GM12801 (cell line): Measurements from ENCODE around the gene OR6N1.

ENCODE experiments used
- TF ChIP-seq, protein P1 (sequence below): IDR thresholded peaks from one replicate; pipeline ENCODE4 v1.5.1; 2011; ENCODE audit warnings: control low read depth; ENCODE audit not compliant: insufficient read length; ENCODE audit errors: extremely low read depth

The OR6N1 gene

DNA sequence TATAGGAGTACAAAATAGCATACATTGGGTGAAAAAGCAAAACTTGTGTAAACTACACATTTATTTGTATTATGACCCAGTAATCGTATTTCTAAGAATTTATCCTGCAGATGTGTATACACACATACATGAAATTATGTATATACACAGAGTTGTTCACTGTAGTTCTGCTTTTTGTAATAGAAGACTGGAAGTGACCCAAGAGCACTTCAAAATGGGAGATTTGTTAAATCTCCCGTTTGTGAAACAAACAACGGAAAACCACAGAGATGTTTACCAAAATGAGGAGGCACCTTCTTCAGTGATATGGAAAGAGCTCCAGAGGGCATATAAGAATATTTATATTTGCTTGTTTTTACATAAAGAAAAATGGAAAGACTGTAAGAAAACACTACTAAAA lies 41.2 kb upstream of the OR6N1 start:
- TF ChIP-seq, protein P1, sequence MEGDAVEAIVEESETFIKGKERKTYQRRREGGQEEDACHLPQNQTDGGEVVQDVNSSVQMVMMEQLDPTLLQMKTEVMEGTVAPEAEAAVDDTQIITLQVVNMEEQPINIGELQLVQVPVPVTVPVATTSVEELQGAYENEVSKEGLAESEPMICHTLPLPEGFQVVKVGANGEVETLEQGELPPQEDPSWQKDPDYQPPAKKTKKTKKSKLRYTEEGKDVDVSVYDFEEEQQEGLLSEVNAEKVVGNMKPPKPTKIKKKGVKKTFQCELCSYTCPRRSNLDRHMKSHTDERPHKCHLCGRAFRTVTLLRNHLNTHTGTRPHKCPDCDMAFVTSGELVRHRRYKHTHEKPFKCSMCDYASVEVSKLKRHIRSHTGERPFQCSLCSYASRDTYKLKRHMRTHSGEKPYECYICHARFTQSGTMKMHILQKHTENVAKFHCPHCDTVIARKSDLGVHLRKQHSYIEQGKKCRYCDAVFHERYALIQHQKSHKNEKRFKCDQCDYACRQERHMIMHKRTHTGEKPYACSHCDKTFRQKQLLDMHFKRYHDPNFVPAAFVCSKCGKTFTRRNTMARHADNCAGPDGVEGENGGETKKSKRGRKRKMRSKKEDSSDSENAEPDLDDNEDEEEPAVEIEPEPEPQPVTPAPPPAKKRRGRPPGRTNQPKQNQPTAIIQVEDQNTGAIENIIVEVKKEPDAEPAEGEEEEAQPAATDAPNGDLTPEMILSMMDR = no peak

DNA sequence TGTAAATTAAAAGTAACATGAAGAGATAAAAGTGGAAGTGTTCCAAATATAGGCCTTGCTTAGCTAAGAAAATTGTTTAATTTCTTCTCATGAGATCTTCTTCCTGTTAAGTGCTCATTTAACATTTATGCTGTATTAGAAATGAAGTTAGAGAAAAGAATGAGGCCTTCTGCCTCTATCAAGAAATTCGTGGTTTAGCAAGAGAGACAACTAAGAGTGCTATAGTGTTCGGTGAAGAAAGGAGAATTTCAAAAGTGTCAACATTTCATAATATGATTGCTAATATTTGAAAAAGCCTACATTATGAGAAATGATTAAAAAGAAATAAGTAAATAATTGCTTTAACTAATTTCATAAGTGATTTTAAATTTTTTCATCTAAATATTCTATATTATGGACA lies 40.3 kb upstream of the OR6N1 start:
- TF ChIP-seq, protein P1 = no peak

DNA sequence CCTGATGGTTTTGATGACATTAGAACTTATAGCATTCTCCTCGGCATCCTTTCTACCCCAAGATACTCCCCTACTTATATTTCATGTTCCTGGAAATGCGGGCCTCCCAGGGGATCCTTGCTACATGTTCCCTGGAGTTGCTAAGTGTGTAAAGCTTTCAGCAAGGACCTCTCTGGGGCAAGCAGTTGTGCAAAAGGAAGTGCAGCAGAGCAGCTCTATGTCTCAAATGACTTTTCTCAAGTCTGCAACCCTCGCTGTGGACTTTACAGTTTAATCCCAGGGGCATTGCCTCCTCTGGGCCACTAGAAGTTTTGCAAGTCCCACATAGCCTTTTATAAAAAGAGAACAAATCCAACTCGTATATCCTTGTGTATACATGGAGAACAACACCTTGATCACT lies 38.3 kb upstream of the OR6N1 start:
- TF ChIP-seq, protein P1 = no peak

DNA sequence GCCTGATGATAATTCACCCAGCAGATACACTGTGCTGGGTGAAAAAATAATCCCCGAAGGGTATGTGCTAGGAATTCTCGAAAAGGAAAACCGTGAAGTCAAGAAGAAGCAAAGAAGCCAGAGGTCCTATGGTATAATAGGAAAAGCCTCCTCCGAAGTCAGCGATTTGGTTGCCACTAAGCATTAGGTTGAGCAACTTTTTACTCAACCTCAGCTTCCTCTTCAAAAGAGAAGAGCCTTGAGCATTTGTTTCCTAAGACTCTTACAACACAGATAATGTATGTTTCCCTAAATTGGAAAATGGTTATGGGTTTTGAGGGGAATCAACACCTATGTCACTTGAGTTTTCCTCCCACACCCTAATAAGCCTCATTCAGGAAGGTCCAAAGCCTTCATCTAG lies 37.9 kb upstream of the OR6N1 start:
- TF ChIP-seq, protein P1 = no peak

DNA sequence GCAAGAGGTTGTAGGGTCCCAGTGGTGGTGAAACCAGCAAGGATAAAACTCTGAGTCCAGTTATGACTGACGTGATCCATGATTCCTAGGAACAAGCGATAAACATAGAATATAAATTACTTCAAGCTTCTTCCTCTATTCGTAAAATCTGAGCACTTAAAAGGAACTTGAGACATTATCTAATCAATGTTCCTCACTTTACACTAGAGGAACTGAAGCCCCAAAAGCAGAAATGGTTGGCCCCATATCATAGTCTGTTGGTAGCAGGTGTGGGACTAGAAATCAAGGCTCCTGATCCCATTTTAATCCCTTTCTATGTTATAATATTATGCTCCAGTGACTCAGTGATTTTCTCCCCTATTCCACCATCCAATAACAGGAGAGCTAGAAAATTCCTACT lies 37.3 kb upstream of the OR6N1 start:
- TF ChIP-seq, protein P1 = no peak

DNA sequence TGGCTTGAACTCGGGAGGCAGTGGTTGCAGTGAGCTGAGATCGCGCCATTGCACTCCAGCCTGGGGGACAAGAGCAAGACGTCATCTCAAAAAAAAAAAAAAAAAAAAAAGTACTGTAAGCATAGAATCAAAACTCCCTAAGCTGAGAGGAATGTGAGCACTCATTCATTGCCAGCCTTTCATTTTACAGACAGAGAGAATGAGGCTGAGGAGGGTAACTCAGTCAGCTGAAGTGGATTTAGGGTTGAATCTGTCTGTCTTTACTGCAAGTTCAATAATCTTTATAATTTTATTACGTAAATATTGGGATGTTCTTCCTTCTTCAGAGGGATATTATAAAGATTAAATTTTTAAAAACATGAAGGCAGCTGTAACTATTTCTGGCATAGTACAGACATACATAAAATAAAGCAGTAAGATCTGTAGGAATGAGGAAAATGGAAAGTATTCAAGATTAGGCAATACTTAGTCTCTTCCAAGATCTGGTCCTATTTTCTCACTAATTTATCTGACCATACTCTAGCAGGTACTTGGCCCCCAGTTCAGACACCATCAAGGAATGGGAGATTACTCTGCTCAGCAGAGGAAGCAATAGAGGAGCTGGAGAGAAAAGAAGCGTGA lies 35.0 kb upstream of the OR6N1 start:
- TF ChIP-seq, protein P1 = no peak

DNA sequence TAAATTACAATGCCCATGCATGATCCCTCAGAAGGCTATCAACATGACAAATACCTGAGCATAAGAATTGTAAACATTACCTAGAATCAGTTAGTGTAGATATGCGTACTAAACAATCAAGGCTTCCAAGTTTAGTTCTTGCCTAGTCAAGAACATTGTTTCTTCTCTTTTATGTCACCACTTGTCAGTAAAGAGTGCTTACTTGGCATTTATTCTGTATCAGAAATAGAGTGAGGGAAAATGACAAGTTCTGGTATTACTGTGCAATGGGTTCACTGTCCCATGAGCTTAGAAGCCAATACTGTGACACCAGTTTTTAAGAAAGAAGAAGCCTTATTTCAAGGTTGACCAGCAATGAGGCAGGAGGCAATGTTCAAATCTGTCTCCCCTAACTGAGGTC lies 31.7 kb upstream of the OR6N1 start:
- TF ChIP-seq, protein P1 = no peak

DNA sequence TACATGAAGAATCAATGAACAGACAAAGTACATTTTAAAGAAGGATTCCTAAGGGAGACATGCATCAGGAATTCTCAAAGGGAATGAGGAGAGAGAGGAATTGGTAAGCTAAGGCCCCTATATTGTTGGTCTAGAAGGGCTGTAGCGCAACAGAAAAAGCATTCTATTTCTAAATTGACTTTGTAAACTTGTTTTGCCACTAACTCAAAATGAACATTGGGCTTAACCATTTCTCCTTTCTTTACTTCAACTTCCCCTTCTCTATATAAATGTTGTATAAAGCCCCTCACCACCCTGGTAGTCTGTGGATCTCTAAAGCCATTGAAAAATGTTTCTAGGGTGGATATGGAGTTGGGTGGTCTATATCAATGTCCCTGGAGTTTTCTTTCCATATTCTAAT lies 29.4 kb upstream of the OR6N1 start:
- TF ChIP-seq, protein P1 = no peak
